NT2/D1 (cell line): ENCODE data around the gene EHF.

ENCODE experiments used
- SUZ12 ChIP-seq: IDR thresholded peaks from 2 replicates; pipeline ENCODE4 v1.6.1; 2011; ENCODE audit not compliant: insufficient read length, insufficient read depth; ENCODE audit errors: extremely low read depth
- YY1 ChIP-seq: IDR thresholded peaks from 2 replicates; pipeline ENCODE4 v1.6.1; 2011; ENCODE audit not compliant: insufficient read length, insufficient read depth
- ZNF274 ChIP-seq: IDR thresholded peaks from 2 replicates; pipeline ENCODE4 v1.6.1; 2011; ENCODE audit warnings: mild to moderate bottlenecking, low read depth, low read length

GRCh38 chr11:34680918-34681586 lies 60.2 kb downstream of the EHF start:
- TF ChIP-seq YY1 (no peak), SUZ12 (no peak), ZNF274 (no peak)
